ENCODE results near the gene AAGAB. TPM values are rescaled to one million over a fixed set of nuclear protein-coding genes. Genes with fewer than 3 reads are reported as not detected.

The AAGAB gene, protein sequence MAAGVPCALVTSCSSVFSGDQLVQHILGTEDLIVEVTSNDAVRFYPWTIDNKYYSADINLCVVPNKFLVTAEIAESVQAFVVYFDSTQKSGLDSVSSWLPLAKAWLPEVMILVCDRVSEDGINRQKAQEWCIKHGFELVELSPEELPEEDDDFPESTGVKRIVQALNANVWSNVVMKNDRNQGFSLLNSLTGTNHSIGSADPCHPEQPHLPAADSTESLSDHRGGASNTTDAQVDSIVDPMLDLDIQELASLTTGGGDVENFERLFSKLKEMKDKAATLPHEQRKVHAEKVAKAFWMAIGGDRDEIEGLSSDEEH
- 25.0 and 28.3 TPM in 2 replicates for total RNA-seq
- 27.4 TPM for total RNA-seq (2013)
- 9.4 and 10.7 TPM in 2 replicates for polyA plus RNA-seq
- 16.3 and 16.8 TPM in 2 replicates for polyA minus RNA-seq

DNA sequence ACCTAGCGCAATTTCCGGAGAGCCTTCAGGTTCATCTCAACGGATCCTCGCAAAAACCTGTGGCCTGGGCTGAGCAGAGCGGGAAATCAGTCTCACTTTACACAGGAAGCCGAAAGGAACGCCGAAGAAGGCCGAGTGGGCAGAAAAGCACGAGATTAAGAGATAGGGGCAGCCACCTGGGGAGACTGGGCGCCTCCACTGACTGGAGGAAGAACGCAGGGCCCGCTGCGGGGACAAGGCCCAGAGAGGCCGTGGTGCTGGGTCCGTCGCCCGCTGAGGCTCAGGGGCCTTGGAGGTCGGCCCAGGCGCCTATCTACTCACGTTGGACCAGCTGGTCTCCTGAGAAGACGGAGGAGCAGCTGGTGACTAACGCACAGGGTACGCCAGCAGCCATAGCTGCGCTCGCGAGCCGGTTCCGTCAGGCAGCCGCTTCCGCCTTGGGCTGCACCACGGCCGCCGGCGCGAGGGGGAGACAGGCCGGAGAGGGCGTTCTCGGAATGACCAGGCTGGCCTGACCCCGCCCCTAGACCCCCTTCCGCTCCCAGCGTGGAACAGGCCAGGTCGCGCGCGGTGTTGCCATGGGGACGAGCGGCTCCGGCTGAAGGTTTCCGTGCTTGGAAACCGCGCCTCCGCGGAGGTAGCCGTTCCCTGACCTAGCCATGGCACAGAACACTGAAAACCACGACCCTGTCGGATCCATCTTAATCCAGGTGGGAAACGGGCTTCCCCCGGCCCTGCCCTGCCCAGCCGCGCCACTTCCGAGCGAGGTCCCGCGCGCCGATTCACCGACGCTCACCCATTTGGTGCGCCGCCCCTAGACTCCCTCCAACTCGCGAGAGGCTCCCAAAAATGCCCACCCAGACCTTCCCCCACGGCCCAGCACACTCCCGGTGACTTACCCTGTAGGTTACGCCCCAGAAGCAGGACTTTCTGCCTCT is at the start of gene AAGAB, which contains the start of gene IQCH:
Gene AAGAB, minus strand, starts transcription at position 424 of the 938 bp plus-strand sequence. Its CDS starts 30 bp downstream, at position 394.
Gene IQCH, plus strand, starts transcription at position 549 of the 938 bp plus-strand sequence. Its CDS starts 111 bp downstream, at position 660.
- Histone ChIP-seq H3K79me2 (ENCODE audit: control insufficient read depth, insufficient read depth, low read length) (peaks cover 48% of the 10 kb centered on the region), H3K9ac (ENCODE audit: low read length) (peak within 1 kb of the TSS; percentile 96), H3K4me3 (ENCODE audit: control extremely low read depth in 1 of 5, extremely low read depth in 1 of 5, insufficient read depth in 1 of 5, low read depth in 2 of 5, low read length in 4 of 5) (peak within 1 kb of the TSS; percentile 81 to 97 (median 92)), H3K4me1 (ENCODE audit: control insufficient read depth in 2 of 2, insufficient read depth in 2 of 2, low read length in 2 of 2) (peaks cover 18 to 19% of the 10 kb centered on the region in 2 donors), H3K27ac (ENCODE audit: low read length in 2 of 2) (peak within 1 kb of the TSS; percentile 72 to 84), H3K9me3 (ENCODE audit: control extremely low read depth in 1 of 3, control insufficient read depth in 2 of 3, insufficient read depth in 1 of 3, low read length in 2 of 3) (no peaks in the 10 kb centered on the region), H2AFZ (ENCODE audit: insufficient read depth, low read depth, low read length, poor library complexity, severe bottlenecking) (peak within 1 kb of the TSS; percentile 99), H4K20me1 (ENCODE audit: control insufficient read depth, insufficient read depth, low read length, poor library complexity, severe bottlenecking) (peaks cover 13% of the 10 kb centered on the region), H3K4me2 (replicated peaks; ENCODE audit: low read depth, low read length, poor library complexity, severe bottlenecking) (peak within 1 kb of the TSS; percentile 97), H3K36me3 (replicated peaks in 1 of 2; ENCODE audit: control extremely low read depth in 1 of 2, control insufficient read depth in 1 of 2, extremely low read depth in 1 of 2, insufficient read depth in 2 of 2, low read length in 1 of 2) (no peaks in the 10 kb centered on the region), H3K27me3 (replicated peaks in 1 of 4; ENCODE audit: control extremely low read depth in 1 of 4, control insufficient read depth in 3 of 4, insufficient read depth in 4 of 4, low read length in 3 of 4) (peaks cover 0 to 4% (median 0%) of the 10 kb centered on the region in 4 experiments)
- intact Hi-C loops (cut with micrococcal nuclease) = loop anchor here (1.0 to 5.0 kb wide), 3 partner anchors 172 to 266 kb away; partner anchors contain the start of gene SMAD3
- POLR2A ChIA-PET = interaction anchor here (1.0 kb wide), 1 partner anchor 189 kb away, joined by 3 read pairs; the partner anchor contains the start of gene SMAD3
- Mint-ChIP-seq H3K4me1 (peaks cover 30% of the 10 kb centered on the region), H3K27ac (peak within 1 kb of the TSS; percentile 94), H3K27me3 (no peaks in the 10 kb centered on the region), H3K9me3 (ENCODE audit: insufficient read depth) (no peaks in the 10 kb centered on the region), H3K4me3 (peak within 1 kb of the TSS; percentile 97)
- TF ChIP-seq, protein P1, sequence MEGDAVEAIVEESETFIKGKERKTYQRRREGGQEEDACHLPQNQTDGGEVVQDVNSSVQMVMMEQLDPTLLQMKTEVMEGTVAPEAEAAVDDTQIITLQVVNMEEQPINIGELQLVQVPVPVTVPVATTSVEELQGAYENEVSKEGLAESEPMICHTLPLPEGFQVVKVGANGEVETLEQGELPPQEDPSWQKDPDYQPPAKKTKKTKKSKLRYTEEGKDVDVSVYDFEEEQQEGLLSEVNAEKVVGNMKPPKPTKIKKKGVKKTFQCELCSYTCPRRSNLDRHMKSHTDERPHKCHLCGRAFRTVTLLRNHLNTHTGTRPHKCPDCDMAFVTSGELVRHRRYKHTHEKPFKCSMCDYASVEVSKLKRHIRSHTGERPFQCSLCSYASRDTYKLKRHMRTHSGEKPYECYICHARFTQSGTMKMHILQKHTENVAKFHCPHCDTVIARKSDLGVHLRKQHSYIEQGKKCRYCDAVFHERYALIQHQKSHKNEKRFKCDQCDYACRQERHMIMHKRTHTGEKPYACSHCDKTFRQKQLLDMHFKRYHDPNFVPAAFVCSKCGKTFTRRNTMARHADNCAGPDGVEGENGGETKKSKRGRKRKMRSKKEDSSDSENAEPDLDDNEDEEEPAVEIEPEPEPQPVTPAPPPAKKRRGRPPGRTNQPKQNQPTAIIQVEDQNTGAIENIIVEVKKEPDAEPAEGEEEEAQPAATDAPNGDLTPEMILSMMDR (IDR thresholded peaks at IDR 0.05) = no peak
- TF ChIP-seq EZH2 (IDR thresholded peaks at IDR 0.05; ENCODE audit: borderline replicate concordance, insufficient read depth, low read depth, low read length, poor library complexity, severe bottlenecking) = no peak
- WGBS (ENCODE audit: insufficient coverage) = under 1% methylated on average over 75 of the region's 76 CpGs
- ATAC-seq (ENCODE audit: low read depth) (peak; percentile 97), DNase-seq (peak; percentile 97)
- CTCF ChIA-PET = interaction anchor here (0.9 to 1.1 kb wide), 3 partner anchors 8 to 173 kb away, joined by 3 to 4 read pairs (median 3); no protein-coding TSS in a partner anchor

Measured in B cell (primary cell).